Ectodermal cell (in vitro differentiated cells): Measurements from ENCODE around the gene SORBS2.

Experiments used
- H3K27ac ChIP-seq: 2 replicates; pipeline ENCODE4 v1.7.0; 2013; ENCODE audit warnings: mild to moderate bottlenecking, low read depth, low read length; ENCODE audit not compliant: insufficient read depth, poor library complexity, severe bottlenecking
- H3K27me3 ChIP-seq: 2 replicates; pipeline ENCODE4 v1.7.0; 2013; ENCODE audit warnings: mild to moderate bottlenecking, low read length; ENCODE audit not compliant: insufficient read depth, control insufficient read depth, poor library complexity, severe bottlenecking
- H3K36me3 ChIP-seq: one replicate; pipeline ENCODE4 v1.7.0; 2013; ENCODE audit warnings: low read length; ENCODE audit not compliant: control insufficient read depth, insufficient read depth
- H3K4me1 ChIP-seq: one replicate; pipeline ENCODE4 v1.7.0; 2013; ENCODE audit warnings: low read length; ENCODE audit not compliant: control insufficient read depth, insufficient read depth
- H3K4me3 ChIP-seq: 2 replicates; pipeline ENCODE4 v1.7.0; 2013; ENCODE audit warnings: low read depth, low read length, control low read depth; ENCODE audit not compliant: insufficient read depth
- H3K9me3 ChIP-seq: 2 replicates; pipeline ENCODE4 v1.7.0; 2013; ENCODE audit warnings: mild to moderate bottlenecking, low read length, moderate library complexity; ENCODE audit not compliant: control insufficient read depth
- WGBS, 2 experiments: methylation state at CpG; one replicate each; pipeline ENCODE4 v1.1.7; 2013; ENCODE audit warnings: missing lambda C conversion rate in 2 of 2; 5-methylcytosine and 5-hydroxymethylcytosine counted together

The SORBS2 gene

GRCh38 chr4:185792384-185793115, 19.4 kb downstream of the SORBS2 start:
- 95 to 96% methylated on average over 10 of the region's 11 CpGs for WGBS, 2 experiments

DNA sequence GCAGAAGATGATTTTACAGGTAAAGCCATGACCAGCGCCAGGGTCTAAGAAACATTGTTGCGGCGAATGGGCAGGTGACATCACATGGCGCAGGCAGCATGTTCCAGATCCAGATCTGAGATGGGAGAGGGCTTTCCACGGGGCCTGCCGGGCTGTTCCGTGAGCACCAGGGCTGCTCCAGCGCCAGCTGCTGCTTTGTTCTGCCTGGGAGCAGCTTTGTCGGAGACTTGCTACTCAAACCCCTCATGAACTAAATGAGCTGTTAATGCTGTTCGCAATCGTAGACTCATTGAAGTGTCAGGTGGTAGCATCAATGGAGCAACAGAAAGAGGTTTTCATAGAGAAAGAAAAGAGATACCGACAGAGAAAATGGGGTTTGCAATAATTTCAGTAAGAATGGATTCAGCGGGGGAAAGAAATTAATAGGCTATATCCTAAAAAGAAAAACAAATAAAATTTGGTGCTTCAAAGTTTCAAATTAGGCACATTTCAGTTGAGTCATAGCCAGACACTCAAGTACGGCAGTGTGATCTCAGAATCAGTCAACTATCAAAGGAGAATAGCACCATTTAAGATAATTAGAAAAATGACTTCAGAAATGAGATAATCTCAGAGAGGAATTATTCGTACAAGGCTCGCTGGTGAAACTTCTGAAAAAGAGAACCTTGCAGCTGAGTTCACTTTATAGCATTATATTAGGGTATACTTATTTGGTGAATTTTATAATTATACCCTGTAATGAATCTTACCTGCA, 23.9 kb downstream of the SORBS2 start:
- Histone ChIP-seq H3K4me3 (no peak overlapping the region), H3K9me3 (no peaks in the 10 kb centered on the region), H3K27ac (no peak overlapping the region), H3K36me3 (no peaks in the 10 kb centered on the region), H3K27me3 (no peaks in the 10 kb centered on the region), H3K4me1 (peaks cover 4% of the 10 kb centered on the region)
- WGBS, 2 experiments: 86% methylated on average over 14 to 16 of the region's 16 CpGs

More at GRCh38 chr4:185792384-185793115, 19.4 kb downstream of the SORBS2 start:
- Histone ChIP-seq H3K36me3 (no peaks in the 10 kb centered on the region), H3K27ac (no peak overlapping the region), H3K9me3 (no peaks in the 10 kb centered on the region), H3K27me3 (no peaks in the 10 kb centered on the region), H3K4me1 (no peaks in the 10 kb centered on the region), H3K4me3 (no peak overlapping the region)

GRCh38 chr4:185786422-185786821, 25.6 kb downstream of the SORBS2 start:
- no peaks in the 10 kb centered on the region for H3K9me3 ChIP-seq
- no peak overlapping the region for H3K27ac ChIP-seq
- no peaks in the 10 kb centered on the region for H3K27me3 ChIP-seq
- H3K4me3 ChIP-seq: no peak overlapping the region
- 91% methylated on average over 6 of the region's 6 CpGs for WGBS, 2 experiments
- H3K36me3 ChIP-seq: no peaks in the 10 kb centered on the region
- H3K4me1 ChIP-seq: peaks cover 4% of the 10 kb centered on the region

DNA sequence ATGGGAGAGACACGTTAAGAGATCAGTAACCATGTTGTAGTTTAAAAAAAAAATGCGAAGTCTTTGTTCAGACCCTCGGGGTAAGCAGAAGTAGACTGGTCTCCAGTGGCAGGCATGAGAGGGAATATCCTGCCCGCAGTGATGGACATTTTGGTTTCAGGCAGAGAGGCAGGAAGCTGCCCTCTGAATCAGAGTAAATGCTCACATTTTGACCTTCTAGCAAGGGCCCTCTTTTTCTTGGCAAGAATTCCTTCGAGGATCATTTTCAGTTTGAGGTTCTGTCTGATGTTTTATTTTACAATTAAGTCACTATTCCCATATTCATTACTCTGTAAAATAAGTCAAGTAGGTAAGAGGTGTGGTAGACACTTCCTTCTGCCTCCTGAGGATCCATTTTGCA, 28.4 kb downstream of the SORBS2 start:
- WGBS, 2 experiments: 94 to 96% methylated on average over 3 of the region's 5 CpGs
- no peak overlapping the region for H3K27ac ChIP-seq
- H3K27me3 ChIP-seq: no peaks in the 10 kb centered on the region
- no peak overlapping the region for H3K4me3 ChIP-seq
- H3K4me1 ChIP-seq: peaks cover 4% of the 10 kb centered on the region
- H3K9me3 ChIP-seq: no peaks in the 10 kb centered on the region
- H3K36me3 ChIP-seq: no peaks in the 10 kb centered on the region

DNA sequence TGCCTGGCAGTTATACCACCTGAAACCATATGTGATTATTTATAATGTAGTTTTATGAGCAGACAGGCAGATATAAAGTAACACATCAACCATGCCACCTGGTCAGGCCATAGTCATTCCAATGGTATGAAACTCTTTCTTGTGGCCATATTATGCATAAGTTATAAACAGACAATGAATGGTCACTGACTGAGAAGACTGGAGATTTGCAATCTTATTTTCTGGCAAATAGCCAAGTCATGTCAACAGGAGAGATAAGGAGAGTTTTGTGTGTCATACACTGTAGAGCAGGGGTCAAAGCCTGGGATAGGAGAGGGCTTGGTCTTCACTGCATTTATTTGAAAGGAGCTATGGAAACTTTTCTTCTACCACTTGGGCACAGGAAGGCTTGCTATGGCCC, 29.5 kb downstream of the SORBS2 start:
- no peak overlapping the region for H3K4me3 ChIP-seq
- no peaks in the 10 kb centered on the region for H3K27me3 ChIP-seq
- no peaks in the 10 kb centered on the region for H3K36me3 ChIP-seq
- peaks cover 4% of the 10 kb centered on the region for H3K4me1 ChIP-seq
- H3K9me3 ChIP-seq: no peaks in the 10 kb centered on the region
- no peak overlapping the region for H3K27ac ChIP-seq

DNA sequence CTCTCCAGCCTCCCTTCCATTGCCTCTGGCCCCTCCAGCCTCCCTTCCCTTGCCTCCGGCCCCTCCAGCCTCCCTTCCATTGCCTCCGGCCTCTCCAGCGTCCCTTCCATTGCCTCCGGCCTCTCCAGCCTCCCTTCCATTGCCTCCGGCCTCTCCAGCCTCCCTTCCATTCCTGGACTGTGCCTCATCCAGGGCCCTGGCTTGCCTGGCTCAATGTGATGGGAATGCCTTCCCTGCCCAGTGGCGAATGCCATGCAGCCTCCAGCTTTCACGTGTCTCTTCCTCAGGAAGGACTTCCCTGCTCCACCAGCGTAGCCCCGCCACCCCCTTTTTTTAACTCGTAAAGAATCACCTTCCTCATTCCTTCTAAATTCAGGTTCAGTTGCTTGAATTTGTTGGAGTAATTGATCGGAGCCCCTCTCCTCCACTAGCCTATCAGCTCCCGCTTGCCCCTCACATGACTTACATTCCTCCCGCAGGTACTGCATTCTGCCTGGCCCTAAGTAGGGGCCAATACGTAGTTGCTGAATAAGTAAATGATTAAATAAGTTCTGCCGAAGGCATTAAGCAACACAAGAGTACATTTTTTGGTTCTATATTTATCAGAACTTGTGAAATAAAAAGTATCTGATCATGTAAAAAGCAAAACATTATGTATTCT, 30.3 kb downstream of the SORBS2 start:
- Histone ChIP-seq H3K36me3 (no peaks in the 10 kb centered on the region), H3K4me3 (no peak overlapping the region), H3K27ac (no peak overlapping the region), H3K27me3 (no peaks in the 10 kb centered on the region), H3K9me3 (no peaks in the 10 kb centered on the region), H3K4me1 (no peaks in the 10 kb centered on the region)
- 83 to 86% methylated on average over 13 of the region's 15 CpGs for WGBS, 2 experiments

GRCh38 chr4:185780472-185780871, 31.5 kb downstream of the SORBS2 start:
- Histone ChIP-seq H3K9me3 (no peaks in the 10 kb centered on the region), H3K36me3 (no peaks in the 10 kb centered on the region), H3K4me3 (no peak overlapping the region), H3K27ac (no peak overlapping the region), H3K27me3 (no peaks in the 10 kb centered on the region), H3K4me1 (peaks cover under 1% of the 10 kb centered on the region)
- WGBS, 2 experiments: 95 to 97% methylated on average over 5 of the region's 5 CpGs

- WGBS, 2 experiments: 33 to 44% methylated on average over 2 to 3 of the region's 3 CpGs
- Histone ChIP-seq H3K27me3 (no peaks in the 10 kb centered on the region), H3K36me3 (no peaks in the 10 kb centered on the region), H3K4me3 (no peak overlapping the region), H3K27ac (no peak overlapping the region), H3K9me3 (no peaks in the 10 kb centered on the region), H3K4me1 (peaks cover 10% of the 10 kb centered on the region)
Measured at GRCh38 chr4:185779517-185779916, 32.5 kb downstream of the SORBS2 start.

DNA sequence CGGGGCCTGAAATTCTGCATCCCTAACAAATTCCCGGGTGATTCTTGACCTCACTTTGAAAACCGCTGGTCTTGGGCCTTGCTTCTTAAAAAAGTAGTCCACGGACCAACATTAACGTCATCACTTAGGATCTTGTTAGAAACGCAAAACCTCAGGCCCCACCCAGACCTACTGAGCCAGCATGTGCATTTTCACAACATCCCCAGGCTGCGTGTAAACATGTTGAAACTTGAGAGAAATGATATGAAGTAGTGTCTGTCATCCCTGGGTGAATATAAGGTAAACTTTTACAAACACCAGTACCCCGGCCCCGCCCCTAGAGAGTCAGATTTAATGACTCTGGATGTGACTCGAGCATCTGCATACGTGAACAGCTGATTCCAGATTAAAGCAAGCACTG, 33.7 kb downstream of the SORBS2 start:
- no peak overlapping the region for H3K27ac ChIP-seq
- H3K36me3 ChIP-seq: no peaks in the 10 kb centered on the region
- peaks cover 22% of the 10 kb centered on the region for H3K4me1 ChIP-seq
- no peaks in the 10 kb centered on the region for H3K9me3 ChIP-seq
- WGBS, 2 experiments: 91 to 93% methylated on average over 11 of the region's 11 CpGs
- no peak overlapping the region for H3K4me3 ChIP-seq
- no peaks in the 10 kb centered on the region for H3K27me3 ChIP-seq
